Left colon (tissue), 2 donors: ENCODE results near the gene MRPS6. TPM values are rescaled to one million over a fixed set of nuclear protein-coding genes. Genes with fewer than 3 reads are reported as not detected.

ENCODE experiments used
- ATAC-seq: fragments of 200-7000 bp; cut with Tn5 transposase; one replicate; pipeline ENCODE4 v1.9.1; 2020; ENCODE audit warnings: mild to moderate bottlenecking, moderate library complexity
- DNase-seq, 2 donors: peaks; one replicate each; pipeline ENCODE4 v3.0.0-alpha.2; 2020
- intact Hi-C, 2 donors: fragments of 100-400 bp; cut with DNase I in 1 of 2; cut with micrococcal nuclease in 1 of 2; formaldehyde crosslinking; loops; one replicate each; pipeline versions ENCODE4 v1.11.2 to v1.14.0; 2022; cut with DNase I, micrococcal nuclease
- total RNA-seq, 2 donors: library from RNA; stranded (reverse); fragmentation: NEBNext Ultra II Directional; extraction: Animal tissue kit (Norgen Biotek cat#: 25700); gene quantifications; one replicate each; pipeline ENCODE4 v1.2.1, GENCODE V29; 2021
- donor health status: DM: no; HTN: no; CAD: no.
- donor health status: DM: yes; HTN: yes; CAD: no.

Gene MRPS6
- total RNA-seq, 2 donors from 2014 or later = 42.3 to 54.7 TPM

GRCh38 chr21:34156957-34157356 is 83.6 kb downstream of the MRPS6 start:
- ATAC-seq (no peak), DNase-seq (no peak)
- intact Hi-C loops = no loop called here

DNA sequence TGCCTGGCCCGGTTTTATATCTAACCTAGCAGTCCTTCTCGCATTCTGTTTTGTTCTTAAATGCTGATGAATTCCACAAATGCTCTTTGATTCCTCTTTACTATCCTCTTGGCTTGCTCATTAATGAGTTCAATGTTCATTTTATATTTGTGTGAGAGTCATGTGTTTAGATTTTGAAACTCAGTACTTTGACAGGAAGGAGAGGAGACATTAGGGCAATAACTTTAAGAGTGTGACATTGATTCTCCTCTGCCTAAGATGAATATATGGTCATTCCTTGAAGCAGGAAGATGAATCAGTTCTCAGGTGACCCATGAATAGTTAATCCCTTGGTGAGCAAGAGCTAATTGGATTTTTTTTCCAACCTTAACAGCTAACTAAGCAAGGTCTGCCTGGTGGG is 84.1 kb downstream of the MRPS6 start:
- intact Hi-C loops = no loop called here
- DNase-seq (no peak), ATAC-seq (no peak)

- intact Hi-C loops = no loop called here
- no peak for ATAC-seq
Observed at GRCh38 chr21:34158866-34159835, 85.8 kb downstream of the MRPS6 start.

DNA sequence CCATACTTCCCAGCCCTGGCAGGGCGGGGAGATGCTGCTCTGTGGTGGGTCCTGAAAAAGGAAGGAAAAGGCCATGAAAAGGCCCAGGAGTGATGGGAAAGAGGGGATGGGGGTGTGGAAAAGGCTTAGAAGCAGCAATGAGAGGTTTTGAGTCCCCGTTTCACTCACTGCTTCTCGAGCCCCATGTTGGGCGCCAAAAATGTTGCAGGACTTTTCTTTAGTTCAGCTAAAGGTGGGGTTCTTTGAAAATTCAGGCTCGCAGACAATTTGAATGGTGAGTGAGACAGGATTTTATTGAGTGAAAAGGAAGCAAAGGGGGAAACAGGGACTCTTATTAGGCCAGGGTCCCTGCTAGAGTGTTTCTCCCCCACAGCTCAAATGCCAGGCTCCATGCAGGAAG is 93.1 kb downstream of the MRPS6 start:
- intact Hi-C loops = no loop called here
- DNase-seq (no peak), ATAC-seq (no peak)

More at GRCh38 chr21:34158866-34159835, 85.8 kb downstream of the MRPS6 start:
- DNase-seq = no peak

- intact Hi-C loops = no loop called here
- DNase-seq (no peak), ATAC-seq (no peak)
Observed at GRCh38 chr21:34170886-34171285, 97.5 kb downstream of the MRPS6 start.

- no peak for DNase-seq
- no peak for ATAC-seq
- intact Hi-C loops = no loop called here
Observed at GRCh38 chr21:34174470-34174869, 101.1 kb downstream of the MRPS6 start.

- intact Hi-C loops = no loop called here
- ATAC-seq = no peak
- no peak for DNase-seq
Observed at GRCh38 chr21:34176448-34176847, 103.1 kb downstream of the MRPS6 start.

- intact Hi-C loops = no loop called here
- DNase-seq = no peak
- ATAC-seq = no peak
Observed at GRCh38 chr21:34177919-34178567, 104.7 kb downstream of the MRPS6 start.

DNA sequence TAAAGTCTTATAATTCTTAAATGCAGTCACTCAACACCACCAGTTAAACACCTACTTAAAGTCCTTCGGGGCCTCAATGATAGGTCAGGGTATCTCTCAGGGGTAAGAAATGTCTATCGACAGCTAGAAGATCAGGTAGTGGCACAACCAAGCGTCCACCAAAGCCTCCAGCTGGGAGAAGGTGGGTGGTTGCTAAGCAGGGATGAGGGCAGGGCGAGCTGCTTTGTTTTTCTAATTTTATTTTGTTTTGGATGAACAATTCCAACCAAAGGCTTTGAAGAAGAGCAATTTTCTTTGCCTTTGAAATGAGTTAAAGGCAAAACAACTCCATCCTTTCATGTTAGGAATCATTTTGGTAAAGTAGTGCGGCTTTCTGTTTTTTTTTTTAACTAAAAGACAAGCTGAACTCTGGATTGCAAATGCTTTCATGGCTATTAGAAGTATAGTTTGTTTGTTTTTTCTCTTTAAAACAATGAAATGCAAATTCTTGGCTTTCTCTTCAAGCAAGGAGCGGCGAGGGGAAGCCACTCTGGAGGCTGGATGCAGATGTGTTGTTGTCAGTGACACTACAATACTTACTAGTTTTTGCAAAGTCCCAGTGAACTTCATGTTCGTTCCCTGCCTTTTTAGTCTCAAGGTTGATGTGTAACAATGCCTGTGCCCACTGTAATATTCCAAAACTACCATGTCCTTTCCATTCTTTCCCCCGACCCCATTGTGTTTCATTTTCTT is 106.0 kb downstream of the MRPS6 start:
- DNase-seq (no peak), ATAC-seq (no peak)
- intact Hi-C loops = no loop called here

- ATAC-seq = no peak
- DNase-seq = no peak
- intact Hi-C loops = no loop called here
Observed at GRCh38 chr21:34180407-34180806, 107.0 kb downstream of the MRPS6 start.

- no peak for DNase-seq
- intact Hi-C loops = no loop called here
- no peak for ATAC-seq
Observed at GRCh38 chr21:34180826-34181359, 107.5 kb downstream of the MRPS6 start.

GRCh38 chr21:34181431-34182039 is 108.2 kb downstream of the MRPS6 start:
- intact Hi-C loops = no loop called here
- ATAC-seq = no peak
- DNase-seq = no peak

GRCh38 chr21:34182436-34182835 is 109.1 kb downstream of the MRPS6 start:
- DNase-seq (no peak), ATAC-seq (no peak)
- intact Hi-C loops = no loop called here

DNA sequence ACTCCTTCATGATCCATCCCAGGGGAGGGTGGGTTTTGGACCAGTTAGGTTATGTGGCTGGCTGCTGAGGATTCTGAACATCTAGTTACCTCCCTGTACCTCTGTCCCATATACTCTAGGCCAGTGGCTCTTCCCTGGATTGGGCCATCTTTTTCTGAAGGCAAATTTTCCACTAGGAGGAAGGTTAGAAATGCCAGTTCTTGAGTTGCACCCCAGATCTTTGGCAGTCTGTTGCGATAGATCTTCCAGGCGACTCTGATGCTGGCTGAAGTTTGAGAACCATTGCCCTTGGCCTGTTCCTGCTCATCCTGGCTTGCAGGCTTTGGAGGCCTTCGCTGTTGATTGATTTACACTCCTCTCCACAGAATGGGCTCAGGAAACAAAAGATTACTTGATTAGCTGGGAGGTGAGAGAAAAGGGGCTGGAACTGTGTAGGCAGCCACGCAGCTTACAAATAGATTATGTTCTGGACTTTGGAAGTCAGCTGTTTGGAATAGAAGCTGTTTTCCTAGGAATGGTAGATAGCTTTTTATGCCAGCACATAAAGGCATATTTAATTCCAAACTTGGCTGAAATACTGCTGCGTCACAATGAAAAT is 110.1 kb downstream of the MRPS6 start:
- intact Hi-C loops = no loop called here
- DNase-seq = no peak
- no peak for ATAC-seq

DNA sequence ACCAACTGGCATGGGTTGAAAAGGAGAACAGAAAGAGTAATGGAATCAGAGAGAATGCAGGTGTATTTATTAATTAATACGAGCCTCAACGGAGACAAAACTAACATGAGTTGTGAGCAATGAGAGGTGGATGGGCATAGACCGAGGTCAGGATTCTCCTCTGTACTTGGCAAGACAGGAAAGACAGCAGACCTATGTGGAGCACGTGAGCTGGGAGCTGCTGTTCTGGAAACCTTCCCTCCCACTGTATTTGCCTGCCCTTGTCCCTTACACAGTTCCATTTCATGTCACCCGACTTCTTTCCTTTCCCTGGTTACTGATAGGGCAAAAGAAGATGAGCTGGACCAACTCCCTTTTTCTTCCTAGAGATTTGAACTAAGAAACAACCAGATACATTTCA is 110.9 kb downstream of the MRPS6 start:
- DNase-seq (no peak), ATAC-seq (no peak)
- intact Hi-C loops = no loop called here

GRCh38 chr21:34185026-34185750 is 111.8 kb downstream of the MRPS6 start:
- no peak for DNase-seq
- intact Hi-C loops = no loop called here

DNA sequence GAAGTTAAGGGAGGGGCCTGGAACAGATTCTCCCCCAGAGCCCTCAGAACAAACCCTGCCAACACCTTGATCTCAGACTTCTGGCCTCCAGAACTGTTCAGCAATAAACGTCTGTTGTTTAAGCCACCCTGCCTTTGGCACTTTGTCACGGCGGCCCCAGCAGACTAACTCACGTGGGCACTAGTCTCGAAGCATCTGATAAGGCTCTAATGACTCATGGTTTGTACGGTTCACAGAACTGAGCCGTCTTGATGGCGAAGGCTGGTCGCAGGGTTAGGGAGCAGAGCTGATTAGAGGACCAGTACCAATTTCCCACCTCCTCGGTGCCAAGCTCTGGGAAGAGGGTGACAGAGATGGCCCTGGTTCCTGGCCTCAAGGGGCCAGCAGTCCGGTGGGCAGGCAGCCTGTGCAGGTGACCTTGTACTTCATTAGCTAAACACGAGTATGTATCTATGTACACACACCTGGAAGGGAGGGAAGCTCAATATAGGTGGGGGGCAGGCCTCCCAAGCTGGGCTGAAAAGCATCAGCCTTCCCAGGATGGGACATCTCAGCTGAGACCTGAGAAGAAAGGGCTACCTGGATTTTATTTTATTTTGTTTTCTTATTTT is 112.8 kb downstream of the MRPS6 start:
- DNase-seq = no peak
- no peak for ATAC-seq
- intact Hi-C loops = no loop called here

More at GRCh38 chr21:34185026-34185750, 111.8 kb downstream of the MRPS6 start:
- no peak for ATAC-seq
